Activated CD4-positive, alpha-beta T cell treated with anti-CD3 and anti-CD28 coated beads for 48 hours (primary cell): ENCODE results near the gene PRR15.

Source experiments
- DNase-seq: peaks from one replicate; pipeline ENCODE4 v3.0.0-alpha.2; 2020

The PRR15 gene

DNA sequence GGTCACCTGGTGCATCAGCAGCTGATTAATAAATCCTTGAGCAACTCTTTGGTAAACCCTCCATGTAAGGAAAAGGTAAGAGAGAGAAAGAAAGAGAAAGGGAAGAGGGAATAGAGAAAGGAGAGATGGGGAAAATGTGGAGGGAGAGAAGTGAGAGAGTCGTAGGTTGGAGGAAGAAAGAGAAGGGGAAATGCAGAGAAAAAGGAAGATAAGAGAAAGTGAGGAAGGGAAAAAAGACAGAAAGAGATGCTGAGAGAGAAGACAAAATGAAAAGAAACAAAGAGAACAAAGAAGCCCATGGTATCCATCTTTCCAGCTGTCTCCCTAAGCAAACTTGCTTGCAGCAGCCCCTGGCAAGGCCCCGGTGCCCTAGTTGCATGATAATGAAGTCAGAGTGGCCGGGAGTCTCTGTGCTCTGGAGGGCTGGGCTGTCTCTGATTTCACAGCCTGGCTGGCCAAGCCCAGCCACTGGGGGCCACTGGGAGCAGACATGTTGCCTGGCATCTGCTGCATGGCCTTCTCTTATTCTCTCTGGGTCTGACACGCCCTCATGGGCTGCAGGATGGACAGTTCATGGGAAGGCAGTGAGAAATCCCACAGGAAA is 48.4 kb downstream of the PRR15 start:
- no peak for DNase-seq

DNA sequence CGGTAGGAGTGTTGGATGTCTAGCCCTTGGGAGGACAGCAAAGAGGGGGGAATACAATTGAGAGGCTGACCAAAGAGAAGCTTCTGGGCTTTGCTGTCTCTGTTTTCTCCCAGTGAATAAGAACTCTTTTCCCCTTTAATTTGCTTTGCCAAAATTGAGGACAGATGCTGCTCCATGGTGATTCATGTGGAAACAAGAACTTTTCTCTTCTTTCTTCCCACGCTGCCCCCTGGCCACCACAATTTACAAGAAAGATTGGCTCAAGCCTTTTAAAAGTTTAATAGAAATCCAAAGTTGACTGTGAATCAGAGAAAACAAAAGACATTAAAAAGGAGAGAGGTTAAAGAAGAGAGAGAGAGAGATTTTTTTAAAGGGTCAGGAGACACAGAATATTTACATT is 49.0 kb downstream of the PRR15 start:
- no peak for DNase-seq

DNA sequence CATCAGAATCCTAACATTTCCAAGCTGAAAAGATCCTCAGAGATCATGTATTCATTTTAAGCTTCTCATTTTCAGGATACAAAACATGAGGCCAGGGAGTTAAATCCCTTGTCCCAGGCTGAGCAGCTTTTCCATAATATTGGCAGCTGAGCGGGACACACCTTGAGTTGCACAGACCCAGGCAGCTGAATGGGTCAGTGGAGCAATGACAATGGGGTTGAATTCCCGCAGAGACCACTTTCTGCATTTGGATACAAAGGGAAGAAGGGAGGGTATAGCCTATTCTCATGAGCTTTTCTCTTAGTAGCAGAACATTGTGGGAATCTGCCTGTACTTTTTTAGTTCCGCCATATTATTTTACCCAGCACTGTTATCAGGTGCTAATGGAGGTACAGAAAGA is 49.5 kb downstream of the PRR15 start:
- no peak for DNase-seq

DNA sequence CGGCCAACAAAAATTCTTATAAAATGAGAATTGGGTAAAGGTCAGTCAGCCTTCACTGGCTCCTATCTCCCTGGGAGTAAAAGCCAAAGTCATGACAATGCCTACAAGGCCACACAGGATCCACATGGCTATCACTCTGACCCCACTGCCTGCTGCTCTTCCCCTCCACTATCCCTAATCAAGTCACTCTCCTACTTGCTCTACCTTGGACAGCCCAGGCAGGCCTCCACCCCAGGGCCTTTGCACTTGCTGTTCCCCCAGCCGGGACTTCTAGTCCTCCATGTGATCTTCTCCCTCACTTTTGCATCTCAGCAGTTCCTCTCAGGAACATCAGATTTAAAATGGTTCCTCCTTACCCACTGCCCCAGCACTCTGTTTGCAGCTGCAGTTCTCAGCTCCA is 50.6 kb downstream of the PRR15 start:
- DNase-seq, result no peak
